SK-N-SH (cell line): ENCODE data around the gene MUSTN1. TPM values are rescaled to one million over a fixed set of nuclear protein-coding genes. Genes with fewer than 3 reads are reported as not detected.

Source experiments
- polyA plus RNA-seq, 3 experiments: library from polyadenylated mRNA; depleted of rRNA; stranded (reverse); fragments of >200 nt; gene quantifications; 2 replicates each; pipeline ENCODE4 v1.2.3, GENCODE V29; 2012
- small RNA-seq, 7 experiments: library from RNA; depleted of rRNA; stranded (forward); fragments of <200 nt; gene quantifications; one replicate each; pipeline ENCODE3, GENCODE V24; 2012

The MUSTN1 gene
- polyA plus RNA-seq, 1 of the 3 experiments (the other 2 are of a cell fraction) = 0.54 TPM

Small RNAs within 50 kb of the gene (small RNA-seq; reads per million reads assigned to genes)
- gene MIR8064 = 0 reads per million in 7 experiments
- gene MUSTN1 = 0 reads per million in 7 experiments

Other genes with a start within 250 kb of the MUSTN1 start
- 14.0 and 14.3 TPM in 2 replicates for gene PBRM1, start 149.1 kb downstream of the MUSTN1 start, polyA plus RNA-seq (2012; rRNA removed)
- 55.0 and 77.0 TPM in 2 replicates for gene GNL3, start 149.0 kb downstream of the MUSTN1 start, polyA plus RNA-seq (2012; rRNA removed)
- gene GLT8D1, start 129.2 kb downstream of the MUSTN1 start, polyA plus RNA-seq (2012; rRNA removed) = 102 and 135 TPM in 2 replicates
- gene SPCS1, start 128.9 kb downstream of the MUSTN1 start, polyA plus RNA-seq (2012; rRNA removed) = 191 and 198 TPM in 2 replicates
- gene NEK4, start 64.1 kb downstream of the MUSTN1 start, polyA plus RNA-seq (2012; rRNA removed) = 8.8 and 9.3 TPM in 2 replicates
- gene ITIH1, start 57.4 kb downstream of the MUSTN1 start, polyA plus RNA-seq (2012; rRNA removed) = not detected in 2 replicates
- 4.3 and 5.3 TPM in 2 replicates for gene ITIH3, start 40.2 kb downstream of the MUSTN1 start, polyA plus RNA-seq (2012; rRNA removed)
- 1.1 and 2.0 TPM in 2 replicates for gene ITIH4, start 4.3 kb downstream of the MUSTN1 start, polyA plus RNA-seq (2012; rRNA removed)
- gene STIMATE, start 62.5 kb upstream of the MUSTN1 start, polyA plus RNA-seq (2012; rRNA removed) = 9.3 and 10.4 TPM in 2 replicates
- 0.62 and 0.72 TPM in 2 replicates for gene SFMBT1, start 211.1 kb upstream of the MUSTN1 start, polyA plus RNA-seq (2012; rRNA removed)